ENCODE results near the gene MAPK1IP1L.
A peak's percentile ranks its signal among the peaks of the same experiment; 100 is the strongest.
"Not testable (repeated sequence)": the region's sequence is repeated elsewhere in the genome, so short reads cannot be mapped to it uniquely, and the experiment has no call there.

The MAPK1IP1L gene

GRCh38 chr14:55051423-55052268 lies at the start of gene MAPK1IP1L:
Gene MAPK1IP1L (plus strand): TSS chr14:55051647. CDS start chr14:55061684, 10,037 bp downstream.
- peak; percentile 91 for DNase-seq (ENCODE audit: low spot score)

- no peak for DNase-seq (ENCODE audit: low spot score)
Measured at GRCh38 chr14:55005071-55005470, 46.4 kb upstream of the MAPK1IP1L start.

- no peak for DNase-seq (ENCODE audit: low spot score)
Measured at GRCh38 chr14:55015006-55015405, 36.4 kb upstream of the MAPK1IP1L start.

- DNase-seq (ENCODE audit: low spot score): no peak
Measured at GRCh38 chr14:55019968-55020554, 31.4 kb upstream of the MAPK1IP1L start.

GRCh38 chr14:55024365-55024764 lies 27.1 kb upstream of the MAPK1IP1L start:
- not testable (repeated sequence) for DNase-seq (ENCODE audit: low spot score)

- no peak for DNase-seq (ENCODE audit: low spot score)
Measured at GRCh38 chr14:55025948-55026347, 25.5 kb upstream of the MAPK1IP1L start.

- DNase-seq (ENCODE audit: low spot score): no peak
Measured at GRCh38 chr14:55026441-55026792, 25.0 kb upstream of the MAPK1IP1L start.

GRCh38 chr14:55026793-55027561 lies 24.5 kb upstream of the MAPK1IP1L start, which contains the start of the genes SOCS4 and WDHD1:
Gene SOCS4 (plus strand): TSS chr14:55027236. CDS start chr14:55043042, 15,806 bp downstream.
Gene WDHD1 (minus strand): TSS chr14:55027099. CDS start chr14:55026787, 312 bp downstream.
- DNase-seq (ENCODE audit: low spot score): peak; percentile 94

GRCh38 chr14:55028066-55028465 lies 23.4 kb upstream of the MAPK1IP1L start:
- DNase-seq (ENCODE audit: low spot score): no peak

- DNase-seq (ENCODE audit: low spot score): no peak
Measured at GRCh38 chr14:55028476-55028875, 23.0 kb upstream of the MAPK1IP1L start.

- no peak for DNase-seq (ENCODE audit: low spot score)
Measured at GRCh38 chr14:55031190-55031589, 20.3 kb upstream of the MAPK1IP1L start.

- DNase-seq (ENCODE audit: low spot score): not testable (repeated sequence)
Measured at GRCh38 chr14:55037995-55038394, 13.5 kb upstream of the MAPK1IP1L start.

- DNase-seq (ENCODE audit: low spot score): no peak
Measured at GRCh38 chr14:55038708-55039107, 12.7 kb upstream of the MAPK1IP1L start.

GRCh38 chr14:55043528-55043927 lies 7.9 kb upstream of the MAPK1IP1L start:
- DNase-seq (ENCODE audit: low spot score): no peak

- no peak for DNase-seq (ENCODE audit: low spot score)
Measured at GRCh38 chr14:55045087-55045486, 6.4 kb upstream of the MAPK1IP1L start.

GRCh38 chr14:55047301-55048053 lies 4.0 kb upstream of the MAPK1IP1L start:
- no peak for DNase-seq (ENCODE audit: low spot score)

- no peak for DNase-seq (ENCODE audit: low spot score)
Measured at GRCh38 chr14:55048900-55049436, 2.5 kb upstream of the MAPK1IP1L start.

- DNase-seq (ENCODE audit: low spot score): no peak
Measured at GRCh38 chr14:55051165-55051422, 353 bp upstream of the MAPK1IP1L start.

GRCh38 chr14:55052269-55052930 lies 953 bp downstream of the MAPK1IP1L start:
- DNase-seq (ENCODE audit: low spot score): no peak

- DNase-seq (ENCODE audit: low spot score): no peak
Measured at GRCh38 chr14:55053018-55053417, 1.6 kb downstream of the MAPK1IP1L start.

GRCh38 chr14:55053500-55053899 lies 2.1 kb downstream of the MAPK1IP1L start:
- DNase-seq (ENCODE audit: low spot score): no peak

Data from CD4-positive, alpha-beta T cell treated with Interleukin-2 at 100 ng/mL for 4 hours (primary cell).